GM12878 (cell line): Measurements from ENCODE around the gene ZIC2. TPM values are rescaled to one million over a fixed set of nuclear protein-coding genes. Genes with fewer than 3 reads are reported as not detected.

ENCODE experiments used
- ATAC-seq: fragments of 200-7000 bp; cut with Tn5 transposase; 3 replicates; pipeline ENCODE4 v1.9.1; 2020; ENCODE audit warnings: mild to moderate bottlenecking, moderate library complexity
- BruUV-seq: library from RNA; stranded (reverse); fragments of 400-500 nt; replicated peaks from 2 replicates; lab custom pipeline; 2021; lab: Mats Ljungman, UMichigan
- CTCF ChIA-PET: fragments of 300-600 bp; sonication (Branson Sonifier 250); formaldehyde crosslinking; extraction: SDS; loops from one replicate; lab custom pipeline; 2021; ENCODE audit warnings: inconsistent platforms; lab: Yijun Ruan, JAX
- POLR2A ChIA-PET: fragments of 350-600 bp; formaldehyde crosslinking; extraction: SDS; loops from one replicate; lab custom pipeline; 2021; ENCODE audit warnings: inconsistent platforms; lab: Charles Lee
- RAD21 ChIA-PET: fragments of 300-600 bp; sonication (Branson Sonifier 250); formaldehyde crosslinking; loops from one replicate; lab custom pipeline; 2023; ENCODE audit warnings: antibody characterized with exemption; ENCODE audit not compliant: unreplicated experiment; lab: Charles Lee
- SMC1A ChIA-PET: fragments of 300-600 bp; sonication (Branson Sonifier 250); formaldehyde crosslinking; loops from one replicate; lab custom pipeline; 2023; ENCODE audit not compliant: unreplicated experiment, uncharacterized antibody; lab: Charles Lee
- DNase-seq: peaks from one replicate; pipeline ENCODE4 v3.0.0-alpha.2; 2011; ENCODE audit warnings: low read depth, low spot score
- FAIRE-seq: peaks from 3 replicates; lab custom pipeline; 2011; peaks lifted over from hg19 to GRCh38; lab: Jason Lieb, UNC
- H2AFZ ChIP-seq: 2 replicates; pipeline ENCODE4 v1.6.0; 2011; ENCODE audit warnings: low read depth, low read length, control low read depth; ENCODE audit not compliant: control insufficient read depth
- H3K27ac ChIP-seq: 2 replicates; pipeline ENCODE4 v1.5.1; 2011; ENCODE audit warnings: control low read depth; ENCODE audit not compliant: control insufficient read depth, insufficient read depth
- H3K27me3 ChIP-seq, 2 experiments: replicated peaks in 1 of 2; 2 replicates each; pipeline versions ENCODE4 v1.6.0 to v1.6.1; 2011; ENCODE audit warnings: low read length in 1 of 2; ENCODE audit not compliant: control insufficient read depth in 2 of 2, insufficient read depth in 2 of 2
- H3K36me3 ChIP-seq, 2 experiments: 2 replicates each; pipeline ENCODE4 v1.5.1; 2011; ENCODE audit warnings: low read length in 1 of 2; ENCODE audit not compliant: control insufficient read depth in 2 of 2, insufficient read depth in 2 of 2
- H3K4me1 ChIP-seq: 2 replicates; pipeline ENCODE4 v1.6.1; 2011; ENCODE audit warnings: mild to moderate bottlenecking, low read length, moderate library complexity, mixed read lengths; ENCODE audit not compliant: control insufficient read depth, insufficient read depth
- H3K4me2 ChIP-seq: 2 replicates; pipeline ENCODE4 v1.6.0; 2011; ENCODE audit warnings: control low read depth; ENCODE audit not compliant: control insufficient read depth, insufficient read depth
- H3K4me3 ChIP-seq: fragments of 200-600 bp; sonication (generic); 2 replicates; pipeline ENCODE4 v1.5.1; 2016
- H3K79me2 ChIP-seq: 2 replicates; pipeline ENCODE4 v1.6.0; 2011; ENCODE audit warnings: low read length; ENCODE audit not compliant: control insufficient read depth, insufficient read depth
- H3K9ac ChIP-seq: 2 replicates; pipeline ENCODE4 v1.8.0; 2011; ENCODE audit warnings: low read length, control low read depth, mixed read lengths; ENCODE audit not compliant: control insufficient read depth, insufficient read depth
- H3K9me3 ChIP-seq: replicated peaks from 3 replicates; pipeline ENCODE4 v1.5.1; 2011; ENCODE audit warnings: mild to moderate bottlenecking, low read length; ENCODE audit not compliant: control insufficient read depth, insufficient read depth
- H4K20me1 ChIP-seq: 2 replicates; pipeline ENCODE4 v1.6.0; 2011; ENCODE audit not compliant: control insufficient read depth, insufficient read depth
- FOXK2 ChIP-seq: fragments of 450-650 bp; IDR thresholded peaks from 2 replicates; pipeline ENCODE4 v1.6.1; 2017; ENCODE audit warnings: mild to moderate bottlenecking, moderate library complexity
- FOXM1 ChIP-seq: IDR thresholded peaks from 2 replicates; pipeline ENCODE4 v1.6.1; 2012; ENCODE audit warnings: low read depth, mild to moderate bottlenecking, inconsistent platforms, low read length, moderate library complexity
- GABPA ChIP-seq: IDR thresholded peaks from 2 replicates; pipeline ENCODE4 v1.6.1; 2014; ENCODE audit warnings: antibody characterized with exemption, low read depth, mild to moderate bottlenecking, inconsistent platforms
- MEF2B ChIP-seq: fragments of 450-650 bp; IDR thresholded peaks from 2 replicates; pipeline ENCODE4 v1.6.1; 2018; ENCODE audit warnings: mild to moderate bottlenecking, moderate library complexity; ENCODE audit not compliant: partially characterized antibody, poor library complexity, severe bottlenecking
- WGBS: methylation state at CpG from one replicate; pipeline ENCODE4 v1.1.6; 2016; ENCODE audit warnings: low lambda C conversion rate; ENCODE audit not compliant: insufficient replicate concordance, insufficient coverage; ENCODE audit errors: missing lambda C conversion rate; 5-methylcytosine and 5-hydroxymethylcytosine counted together
- in situ Hi-C: fragments of 300-500 bp; cut with MboI; formaldehyde crosslinking; loops from 9 replicates; pipeline ENCODE4 v1.14.3; 2018; ENCODE audit warnings: mixed read lengths
- intact Hi-C: fragments of 100-400 bp; cut with micrococcal nuclease; formaldehyde crosslinking; loops from one replicate; pipeline ENCODE4 v1.14.2; 2022; ENCODE audit not compliant: unreplicated experiment
- polyA plus RNA-seq, 11 experiments: library from polyadenylated mRNA; depleted of rRNA in 4 of 11; unstranded in 6 of 11; stranded (reverse) in 5 of 11; fragments of >200 nt; fragmentation: Nextera tagmentation in 4 of 11; fragmentation: Illumina TruSeq in 1 of 11; extraction: Ambion mirVana in 4 of 11; extraction: Trizol in 1 of 11; gene quantifications; 1 replicate in 1 of 11; 2 replicates in 10 of 11; pipeline versions ENCODE4 v1.2.1 to v1.2.3, GENCODE V29; 2011 to 2016; ENCODE audit warnings: inconsistent platforms in 2 of 11, missing spikeins in 2 of 11, low read depth in 1 of 11
- total RNA-seq, 4 experiments: library from RNA; depleted of rRNA in 3 of 4; stranded (reverse); fragments of >200 nt in 3 of 4; fragmentation: Illumina TruSeq in 1 of 4; extraction: Trizol in 1 of 4; gene quantifications; 2 replicates each; pipeline versions ENCODE4 v1.2.1 to v1.2.3, GENCODE V29; 2013 to 2021
- TF ChIP-seq, protein P1 (sequence below): fragments of 450-650 bp; IDR thresholded peaks from 2 replicates; pipeline ENCODE4 v1.6.1; 2017; ENCODE audit warnings: mild to moderate bottlenecking
- TF ChIP-seq, protein P2 (sequence below): fragments of 450-650 bp; IDR thresholded peaks from 2 replicates; pipeline ENCODE4 v1.6.1; 2017; ENCODE audit warnings: mild to moderate bottlenecking, moderate library complexity

Gene ZIC2
- total and polyA plus RNA-seq, 10 of the 15 experiments (the other 5 are each of a cell fraction or from before 2014, with no cell fraction given) = 0.05 TPM; not detected in 8

DNA sequence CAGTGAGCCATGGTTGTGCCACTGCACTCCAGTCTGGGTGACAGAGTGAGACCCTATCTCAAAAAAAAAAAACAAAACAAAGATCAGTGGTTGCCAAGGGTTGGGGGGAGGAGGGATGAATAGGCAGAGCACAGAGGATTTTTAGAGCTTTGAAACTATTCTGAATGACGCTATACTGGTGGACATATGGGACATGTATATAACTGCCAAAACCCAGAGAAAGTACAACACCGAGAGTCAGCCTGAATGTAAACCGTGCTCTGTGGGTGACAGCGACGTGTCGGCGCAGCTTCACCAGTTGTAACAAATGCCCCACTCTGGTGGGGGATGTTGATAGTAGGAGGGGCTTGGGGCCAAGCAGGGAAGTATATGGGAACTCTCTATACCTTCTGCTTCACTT, 42.9 kb upstream of the ZIC2 start:
- ChIA-PET SMC1A (no interaction called here), CTCF (interaction anchor here (0.7 kb wide), 1 partner anchor 20 kb away, joined by 3 read pairs; no protein-coding TSS in a partner anchor), POLR2A (no interaction called here), RAD21 (no interaction called here)
- no peak overlapping the region for H3K4me2 ChIP-seq
- no peak overlapping the region for H3K27ac ChIP-seq
- H3K79me2 ChIP-seq = no peaks in the 10 kb centered on the region
- no peak overlapping the region for H2AFZ ChIP-seq
- H3K9me3 ChIP-seq = no peaks in the 10 kb centered on the region
- in situ Hi-C loops (no loop called here), intact Hi-C loops (no loop called here)
- ATAC-seq (no peak), DNase-seq (no peak), FAIRE-seq (no peak)
- no peak overlapping the region for H3K9ac ChIP-seq
- BruUV-seq = no TSS peak
- no peaks in the 10 kb centered on the region for H3K36me3 ChIP-seq
- TF ChIP-seq FOXK2 (no peak), FOXM1 (no peak), GABPA (no peak), MEF2B (no peak)
- TF ChIP-seq, protein P1, sequence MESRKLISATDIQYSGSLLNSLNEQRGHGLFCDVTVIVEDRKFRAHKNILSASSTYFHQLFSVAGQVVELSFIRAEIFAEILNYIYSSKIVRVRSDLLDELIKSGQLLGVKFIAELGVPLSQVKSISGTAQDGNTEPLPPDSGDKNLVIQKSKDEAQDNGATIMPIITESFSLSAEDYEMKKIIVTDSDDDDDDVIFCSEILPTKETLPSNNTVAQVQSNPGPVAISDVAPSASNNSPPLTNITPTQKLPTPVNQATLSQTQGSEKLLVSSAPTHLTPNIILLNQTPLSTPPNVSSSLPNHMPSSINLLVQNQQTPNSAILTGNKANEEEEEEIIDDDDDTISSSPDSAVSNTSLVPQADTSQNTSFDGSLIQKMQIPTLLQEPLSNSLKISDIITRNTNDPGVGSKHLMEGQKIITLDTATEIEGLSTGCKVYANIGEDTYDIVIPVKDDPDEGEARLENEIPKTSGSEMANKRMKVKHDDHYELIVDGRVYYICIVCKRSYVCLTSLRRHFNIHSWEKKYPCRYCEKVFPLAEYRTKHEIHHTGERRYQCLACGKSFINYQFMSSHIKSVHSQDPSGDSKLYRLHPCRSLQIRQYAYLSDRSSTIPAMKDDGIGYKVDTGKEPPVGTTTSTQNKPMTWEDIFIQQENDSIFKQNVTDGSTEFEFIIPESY = no peak
- TF ChIP-seq, protein P2, sequence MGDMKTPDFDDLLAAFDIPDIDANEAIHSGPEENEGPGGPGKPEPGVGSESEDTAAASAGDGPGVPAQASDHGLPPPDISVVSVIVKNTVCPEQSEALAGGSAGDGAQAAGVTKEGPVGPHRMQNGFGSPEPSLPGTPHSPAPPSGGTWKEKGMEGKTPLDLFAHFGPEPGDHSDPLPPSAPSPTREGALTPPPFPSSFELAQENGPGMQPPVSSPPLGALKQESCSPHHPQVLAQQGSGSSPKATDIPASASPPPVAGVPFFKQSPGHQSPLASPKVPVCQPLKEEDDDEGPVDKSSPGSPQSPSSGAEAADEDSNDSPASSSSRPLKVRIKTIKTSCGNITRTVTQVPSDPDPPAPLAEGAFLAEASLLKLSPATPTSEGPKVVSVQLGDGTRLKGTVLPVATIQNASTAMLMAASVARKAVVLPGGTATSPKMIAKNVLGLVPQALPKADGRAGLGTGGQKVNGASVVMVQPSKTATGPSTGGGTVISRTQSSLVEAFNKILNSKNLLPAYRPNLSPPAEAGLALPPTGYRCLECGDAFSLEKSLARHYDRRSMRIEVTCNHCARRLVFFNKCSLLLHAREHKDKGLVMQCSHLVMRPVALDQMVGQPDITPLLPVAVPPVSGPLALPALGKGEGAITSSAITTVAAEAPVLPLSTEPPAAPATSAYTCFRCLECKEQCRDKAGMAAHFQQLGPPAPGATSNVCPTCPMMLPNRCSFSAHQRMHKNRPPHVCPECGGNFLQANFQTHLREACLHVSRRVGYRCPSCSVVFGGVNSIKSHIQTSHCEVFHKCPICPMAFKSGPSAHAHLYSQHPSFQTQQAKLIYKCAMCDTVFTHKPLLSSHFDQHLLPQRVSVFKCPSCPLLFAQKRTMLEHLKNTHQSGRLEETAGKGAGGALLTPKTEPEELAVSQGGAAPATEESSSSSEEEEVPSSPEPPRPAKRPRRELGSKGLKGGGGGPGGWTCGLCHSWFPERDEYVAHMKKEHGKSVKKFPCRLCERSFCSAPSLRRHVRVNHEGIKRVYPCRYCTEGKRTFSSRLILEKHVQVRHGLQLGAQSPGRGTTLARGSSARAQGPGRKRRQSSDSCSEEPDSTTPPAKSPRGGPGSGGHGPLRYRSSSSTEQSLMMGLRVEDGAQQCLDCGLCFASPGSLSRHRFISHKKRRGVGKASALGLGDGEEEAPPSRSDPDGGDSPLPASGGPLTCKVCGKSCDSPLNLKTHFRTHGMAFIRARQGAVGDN = no peak
- no peak overlapping the region for H3K4me3 ChIP-seq
- H3K27me3 ChIP-seq = no peaks in the 10 kb centered on the region
- no peaks in the 10 kb centered on the region for H4K20me1 ChIP-seq
- H3K4me1 ChIP-seq = no peaks in the 10 kb centered on the region
- WGBS = 91% methylated on average over 7 of the region's 7 CpGs
